Fibroblast of peridontal ligament (primary cell): ENCODE data around the gene CRYM.
A peak's percentile ranks its signal among the peaks of the same experiment; 100 is the strongest.
"Not testable (repeated sequence)": the region's sequence is repeated elsewhere in the genome, so short reads cannot be mapped to it uniquely, and the experiment has no call there.

ENCODE experiments used
- DNase-seq: peaks from one replicate; pipeline ENCODE4 v3.0.0-alpha.2; 2010; ENCODE audit errors: extremely low read depth

Gene CRYM

GRCh38 chr16:21279501-21279900 lies 1.4 kb upstream of the CRYM start:
- peak; percentile 35 for DNase-seq

GRCh38 chr16:21277045-21277926 lies 804 bp downstream of the CRYM start:
- DNase-seq = no peak

GRCh38 chr16:21276090-21276489 lies 2.0 kb downstream of the CRYM start:
- DNase-seq = no peak

GRCh38 chr16:21275529-21275928 lies 2.6 kb downstream of the CRYM start:
- no peak for DNase-seq

GRCh38 chr16:21274172-21274726 lies 3.8 kb downstream of the CRYM start:
- no peak for DNase-seq

GRCh38 chr16:21272763-21273162 lies 5.3 kb downstream of the CRYM start:
- DNase-seq = not testable (repeated sequence)

- DNase-seq = no peak
Measured at GRCh38 chr16:21272253-21272652, 5.8 kb downstream of the CRYM start.

- DNase-seq = no peak
Measured at GRCh38 chr16:21268236-21268635, 9.9 kb downstream of the CRYM start.

- no peak for DNase-seq
Measured at GRCh38 chr16:21267298-21267697, 10.8 kb downstream of the CRYM start.

GRCh38 chr16:21265104-21265837 lies 12.8 kb downstream of the CRYM start:
- DNase-seq = no peak

GRCh38 chr16:21264571-21265036 lies 13.5 kb downstream of the CRYM start:
- DNase-seq = peak; percentile 9

GRCh38 chr16:21263640-21264570 lies 14.2 kb downstream of the CRYM start:
- DNase-seq = peak; percentile 66

- no peak for DNase-seq
Measured at GRCh38 chr16:21262779-21263639, 15.1 kb downstream of the CRYM start.

- DNase-seq = peak; percentile 68
Measured at GRCh38 chr16:21260870-21261791, 17.0 kb downstream of the CRYM start.

GRCh38 chr16:21257284-21257683 lies 20.8 kb downstream of the CRYM start:
- no peak for DNase-seq

GRCh38 chr16:21256636-21257035 lies 21.5 kb downstream of the CRYM start:
- DNase-seq = no peak

GRCh38 chr16:21253470-21253869 lies 24.6 kb downstream of the CRYM start:
- no peak for DNase-seq

GRCh38 chr16:21250072-21250923 lies 27.8 kb downstream of the CRYM start:
- DNase-seq = no peak
